CD4-positive, alpha-beta T cell treated with Interleukin-21 for 1 hour (primary cell): ENCODE results near the gene ZC3H4.

Source experiments
- DNase-seq: peaks from one replicate; pipeline ENCODE4 v3.0.0-alpha.2; 2020

ZC3H4 gene

GRCh38 chr19:47044946-47045866 lies 68.4 kb downstream of the ZC3H4 start:
- no peak for DNase-seq

- no peak for DNase-seq
Observed at GRCh38 chr19:47040869-47041268, 72.7 kb downstream of the ZC3H4 start.

GRCh38 chr19:47039239-47039874 lies 74.2 kb downstream of the ZC3H4 start:
- no peak for DNase-seq

GRCh38 chr19:47037766-47038165 lies 75.8 kb downstream of the ZC3H4 start:
- no peak for DNase-seq

- DNase-seq = peak; percentile 16
Observed at GRCh38 chr19:47036097-47036651, 77.4 kb downstream of the ZC3H4 start.

GRCh38 chr19:47035127-47036096 lies 78.2 kb downstream of the ZC3H4 start:
- peak; percentile 96 for DNase-seq

GRCh38 chr19:47032171-47032811 lies 81.3 kb downstream of the ZC3H4 start:
- DNase-seq = peak; percentile 72

GRCh38 chr19:47028195-47028601 lies 85.4 kb downstream of the ZC3H4 start:
- no peak for DNase-seq

GRCh38 chr19:47027586-47028088 lies 85.9 kb downstream of the ZC3H4 start:
- no peak for DNase-seq

GRCh38 chr19:47026889-47027288 lies 86.7 kb downstream of the ZC3H4 start:
- no peak for DNase-seq

GRCh38 chr19:47026156-47026555 lies 87.4 kb downstream of the ZC3H4 start:
- DNase-seq = no peak

- no peak for DNase-seq
Observed at GRCh38 chr19:47024502-47024901, 89.1 kb downstream of the ZC3H4 start.

GRCh38 chr19:47023448-47023794 lies 90.2 kb downstream of the ZC3H4 start:
- no peak for DNase-seq

GRCh38 chr19:47022541-47023447 lies 90.8 kb downstream of the ZC3H4 start:
- no peak for DNase-seq

- no peak for DNase-seq
Observed at GRCh38 chr19:47022140-47022536, 91.4 kb downstream of the ZC3H4 start.

- DNase-seq = no peak
Observed at GRCh38 chr19:47021536-47022139, 91.9 kb downstream of the ZC3H4 start.

- no peak for DNase-seq
Observed at GRCh38 chr19:47020992-47021496, 92.5 kb downstream of the ZC3H4 start.

GRCh38 chr19:47020132-47020805 lies 93.3 kb downstream of the ZC3H4 start:
- no peak for DNase-seq

GRCh38 chr19:47019431-47020041 lies 94.0 kb downstream of the ZC3H4 start, which contains the start of gene NPAS1:
Gene NPAS1 (plus strand): TSS chr19:47019837. CDS start chr19:47021048, 1,211 bp downstream.
- DNase-seq = no peak
